ENCODE results near the gene ACBD6.

DNA sequence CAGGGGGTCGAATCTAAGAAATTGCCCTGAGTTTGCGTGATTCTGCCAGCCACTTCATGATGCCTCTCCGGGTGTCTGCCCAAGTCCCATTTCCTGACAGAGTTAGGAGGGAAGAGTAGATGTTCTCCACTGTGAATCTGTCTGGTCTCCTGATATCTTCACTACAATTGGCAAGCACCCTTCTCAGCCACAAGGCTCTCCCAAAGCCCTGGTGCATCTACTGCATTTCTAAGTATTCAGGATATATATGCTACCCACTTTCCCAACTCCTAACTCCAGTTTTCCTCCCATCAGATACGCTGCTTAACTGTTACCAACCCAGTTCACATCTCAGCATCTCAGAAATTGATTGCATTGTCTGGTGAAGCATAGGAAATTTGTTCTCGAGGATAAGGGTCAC, 30.5 kb upstream of the ACBD6 start:
- TF ChIP-seq POLR2AphosphoS5 (IDR thresholded peaks at IDR 0.05; ENCODE audit: low read depth) (no peak), EZH2phosphoT487 (IDR thresholded peaks at IDR 0.05; ENCODE audit: unreplicated experiment) (no peak), EZH2 (IDR thresholded peaks at IDR 0.05; ENCODE audit: low read depth, unreplicated experiment) (no peak), NANOG (IDR thresholded peaks at IDR 0.05; ENCODE audit: borderline replicate concordance) (no peak), ZNF114 (CRISPR knock-in tag; IDR thresholded peaks at IDR 0.05) (no peak), ZNF331 (CRISPR knock-in tag; IDR thresholded peaks at IDR 0.05; ENCODE audit: low read depth) (no peak), JUNB (IDR thresholded peaks at IDR 0.05; ENCODE audit: unreplicated experiment) (no peak), STAT1 (IDR thresholded peaks at IDR 0.05; ENCODE audit: unreplicated experiment) (no peak), CREB1 (CRISPR knock-in tag; IDR thresholded peaks at IDR 0.05; ENCODE audit: low read depth) (no peak)
- TF ChIP-seq, protein P1, sequence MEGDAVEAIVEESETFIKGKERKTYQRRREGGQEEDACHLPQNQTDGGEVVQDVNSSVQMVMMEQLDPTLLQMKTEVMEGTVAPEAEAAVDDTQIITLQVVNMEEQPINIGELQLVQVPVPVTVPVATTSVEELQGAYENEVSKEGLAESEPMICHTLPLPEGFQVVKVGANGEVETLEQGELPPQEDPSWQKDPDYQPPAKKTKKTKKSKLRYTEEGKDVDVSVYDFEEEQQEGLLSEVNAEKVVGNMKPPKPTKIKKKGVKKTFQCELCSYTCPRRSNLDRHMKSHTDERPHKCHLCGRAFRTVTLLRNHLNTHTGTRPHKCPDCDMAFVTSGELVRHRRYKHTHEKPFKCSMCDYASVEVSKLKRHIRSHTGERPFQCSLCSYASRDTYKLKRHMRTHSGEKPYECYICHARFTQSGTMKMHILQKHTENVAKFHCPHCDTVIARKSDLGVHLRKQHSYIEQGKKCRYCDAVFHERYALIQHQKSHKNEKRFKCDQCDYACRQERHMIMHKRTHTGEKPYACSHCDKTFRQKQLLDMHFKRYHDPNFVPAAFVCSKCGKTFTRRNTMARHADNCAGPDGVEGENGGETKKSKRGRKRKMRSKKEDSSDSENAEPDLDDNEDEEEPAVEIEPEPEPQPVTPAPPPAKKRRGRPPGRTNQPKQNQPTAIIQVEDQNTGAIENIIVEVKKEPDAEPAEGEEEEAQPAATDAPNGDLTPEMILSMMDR (conservative IDR thresholded peaks at IDR 0.05; ENCODE audit: low read depth in 2 of 2): no peak
- TF ChIP-seq, protein P2, sequence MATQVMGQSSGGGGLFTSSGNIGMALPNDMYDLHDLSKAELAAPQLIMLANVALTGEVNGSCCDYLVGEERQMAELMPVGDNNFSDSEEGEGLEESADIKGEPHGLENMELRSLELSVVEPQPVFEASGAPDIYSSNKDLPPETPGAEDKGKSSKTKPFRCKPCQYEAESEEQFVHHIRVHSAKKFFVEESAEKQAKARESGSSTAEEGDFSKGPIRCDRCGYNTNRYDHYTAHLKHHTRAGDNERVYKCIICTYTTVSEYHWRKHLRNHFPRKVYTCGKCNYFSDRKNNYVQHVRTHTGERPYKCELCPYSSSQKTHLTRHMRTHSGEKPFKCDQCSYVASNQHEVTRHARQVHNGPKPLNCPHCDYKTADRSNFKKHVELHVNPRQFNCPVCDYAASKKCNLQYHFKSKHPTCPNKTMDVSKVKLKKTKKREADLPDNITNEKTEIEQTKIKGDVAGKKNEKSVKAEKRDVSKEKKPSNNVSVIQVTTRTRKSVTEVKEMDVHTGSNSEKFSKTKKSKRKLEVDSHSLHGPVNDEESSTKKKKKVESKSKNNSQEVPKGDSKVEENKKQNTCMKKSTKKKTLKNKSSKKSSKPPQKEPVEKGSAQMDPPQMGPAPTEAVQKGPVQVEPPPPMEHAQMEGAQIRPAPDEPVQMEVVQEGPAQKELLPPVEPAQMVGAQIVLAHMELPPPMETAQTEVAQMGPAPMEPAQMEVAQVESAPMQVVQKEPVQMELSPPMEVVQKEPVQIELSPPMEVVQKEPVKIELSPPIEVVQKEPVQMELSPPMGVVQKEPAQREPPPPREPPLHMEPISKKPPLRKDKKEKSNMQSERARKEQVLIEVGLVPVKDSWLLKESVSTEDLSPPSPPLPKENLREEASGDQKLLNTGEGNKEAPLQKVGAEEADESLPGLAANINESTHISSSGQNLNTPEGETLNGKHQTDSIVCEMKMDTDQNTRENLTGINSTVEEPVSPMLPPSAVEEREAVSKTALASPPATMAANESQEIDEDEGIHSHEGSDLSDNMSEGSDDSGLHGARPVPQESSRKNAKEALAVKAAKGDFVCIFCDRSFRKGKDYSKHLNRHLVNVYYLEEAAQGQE (IDR thresholded peaks at IDR 0.05; ENCODE audit: unreplicated experiment): no peak
- TF ChIP-seq, protein P3, sequence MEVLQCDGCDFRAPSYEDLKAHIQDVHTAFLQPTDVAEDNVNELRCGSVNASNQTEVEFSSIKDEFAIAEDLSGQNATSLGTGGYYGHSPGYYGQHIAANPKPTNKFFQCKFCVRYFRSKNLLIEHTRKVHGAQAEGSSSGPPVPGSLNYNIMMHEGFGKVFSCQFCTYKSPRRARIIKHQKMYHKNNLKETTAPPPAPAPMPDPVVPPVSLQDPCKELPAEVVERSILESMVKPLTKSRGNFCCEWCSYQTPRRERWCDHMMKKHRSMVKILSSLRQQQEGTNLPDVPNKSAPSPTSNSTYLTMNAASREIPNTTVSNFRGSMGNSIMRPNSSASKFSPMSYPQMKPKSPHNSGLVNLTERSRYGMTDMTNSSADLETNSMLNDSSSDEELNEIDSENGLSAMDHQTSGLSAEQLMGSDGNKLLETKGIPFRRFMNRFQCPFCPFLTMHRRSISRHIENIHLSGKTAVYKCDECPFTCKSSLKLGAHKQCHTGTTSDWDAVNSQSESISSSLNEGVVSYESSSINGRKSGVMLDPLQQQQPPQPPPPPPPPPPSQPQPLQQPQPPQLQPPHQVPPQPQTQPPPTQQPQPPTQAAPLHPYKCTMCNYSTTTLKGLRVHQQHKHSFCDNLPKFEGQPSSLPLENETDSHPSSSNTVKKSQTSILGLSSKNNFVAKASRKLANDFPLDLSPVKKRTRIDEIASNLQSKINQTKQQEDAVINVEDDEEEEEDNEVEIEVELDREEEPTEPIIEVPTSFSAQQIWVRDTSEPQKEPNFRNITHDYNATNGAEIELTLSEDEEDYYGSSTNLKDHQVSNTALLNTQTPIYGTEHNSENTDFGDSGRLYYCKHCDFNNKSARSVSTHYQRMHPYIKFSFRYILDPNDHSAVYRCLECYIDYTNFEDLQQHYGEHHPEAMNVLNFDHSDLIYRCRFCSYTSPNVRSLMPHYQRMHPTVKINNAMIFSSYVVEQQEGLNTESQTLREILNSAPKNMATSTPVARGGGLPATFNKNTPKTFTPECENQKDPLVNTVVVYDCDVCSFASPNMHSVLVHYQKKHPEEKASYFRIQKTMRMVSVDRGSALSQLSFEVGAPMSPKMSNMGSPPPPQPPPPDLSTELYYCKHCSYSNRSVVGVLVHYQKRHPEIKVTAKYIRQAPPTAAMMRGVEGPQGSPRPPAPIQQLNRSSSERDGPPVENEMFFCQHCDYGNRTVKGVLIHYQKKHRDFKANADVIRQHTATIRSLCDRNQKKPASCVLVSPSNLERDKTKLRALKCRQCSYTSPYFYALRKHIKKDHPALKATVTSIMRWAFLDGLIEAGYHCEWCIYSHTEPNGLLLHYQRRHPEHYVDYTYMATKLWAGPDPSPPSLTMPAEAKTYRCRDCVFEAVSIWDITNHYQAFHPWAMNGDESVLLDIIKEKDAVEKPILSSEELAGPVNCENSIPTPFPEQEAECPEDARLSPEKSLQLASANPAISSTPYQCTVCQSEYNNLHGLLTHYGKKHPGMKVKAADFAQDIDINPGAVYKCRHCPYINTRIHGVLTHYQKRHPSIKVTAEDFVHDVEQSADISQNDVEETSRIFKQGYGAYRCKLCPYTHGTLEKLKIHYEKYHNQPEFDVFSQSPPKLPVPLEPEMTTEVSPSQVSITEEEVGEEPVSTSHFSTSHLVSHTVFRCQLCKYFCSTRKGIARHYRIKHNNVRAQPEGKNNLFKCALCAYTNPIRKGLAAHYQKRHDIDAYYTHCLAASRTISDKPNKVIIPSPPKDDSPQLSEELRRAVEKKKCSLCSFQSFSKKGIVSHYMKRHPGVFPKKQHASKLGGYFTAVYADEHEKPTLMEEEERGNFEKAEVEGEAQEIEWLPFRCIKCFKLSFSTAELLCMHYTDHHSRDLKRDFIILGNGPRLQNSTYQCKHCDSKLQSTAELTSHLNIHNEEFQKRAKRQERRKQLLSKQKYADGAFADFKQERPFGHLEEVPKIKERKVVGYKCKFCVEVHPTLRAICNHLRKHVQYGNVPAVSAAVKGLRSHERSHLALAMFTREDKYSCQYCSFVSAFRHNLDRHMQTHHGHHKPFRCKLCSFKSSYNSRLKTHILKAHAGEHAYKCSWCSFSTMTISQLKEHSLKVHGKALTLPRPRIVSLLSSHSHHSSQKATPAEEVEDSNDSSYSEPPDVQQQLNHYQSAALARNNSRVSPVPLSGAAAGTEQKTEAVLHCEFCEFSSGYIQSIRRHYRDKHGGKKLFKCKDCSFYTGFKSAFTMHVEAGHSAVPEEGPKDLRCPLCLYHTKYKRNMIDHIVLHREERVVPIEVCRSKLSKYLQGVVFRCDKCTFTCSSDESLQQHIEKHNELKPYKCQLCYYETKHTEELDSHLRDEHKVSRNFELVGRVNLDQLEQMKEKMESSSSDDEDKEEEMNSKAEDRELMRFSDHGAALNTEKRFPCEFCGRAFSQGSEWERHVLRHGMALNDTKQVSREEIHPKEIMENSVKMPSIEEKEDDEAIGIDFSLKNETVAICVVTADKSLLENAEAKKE (CRISPR knock-in tag; IDR thresholded peaks at IDR 0.05): no peak
